NT2/D1 (cell line): ENCODE data around the gene HAUS7.

Source experiments
- SUZ12 ChIP-seq: IDR thresholded peaks from 2 replicates; pipeline ENCODE4 v1.6.1; 2011; ENCODE audit not compliant: insufficient read length, insufficient read depth; ENCODE audit errors: extremely low read depth
- YY1 ChIP-seq: IDR thresholded peaks from 2 replicates; pipeline ENCODE4 v1.6.1; 2011; ENCODE audit not compliant: insufficient read length, insufficient read depth
- ZNF274 ChIP-seq: IDR thresholded peaks from 2 replicates; pipeline ENCODE4 v1.6.1; 2011; ENCODE audit warnings: mild to moderate bottlenecking, low read depth, low read length

DNA sequence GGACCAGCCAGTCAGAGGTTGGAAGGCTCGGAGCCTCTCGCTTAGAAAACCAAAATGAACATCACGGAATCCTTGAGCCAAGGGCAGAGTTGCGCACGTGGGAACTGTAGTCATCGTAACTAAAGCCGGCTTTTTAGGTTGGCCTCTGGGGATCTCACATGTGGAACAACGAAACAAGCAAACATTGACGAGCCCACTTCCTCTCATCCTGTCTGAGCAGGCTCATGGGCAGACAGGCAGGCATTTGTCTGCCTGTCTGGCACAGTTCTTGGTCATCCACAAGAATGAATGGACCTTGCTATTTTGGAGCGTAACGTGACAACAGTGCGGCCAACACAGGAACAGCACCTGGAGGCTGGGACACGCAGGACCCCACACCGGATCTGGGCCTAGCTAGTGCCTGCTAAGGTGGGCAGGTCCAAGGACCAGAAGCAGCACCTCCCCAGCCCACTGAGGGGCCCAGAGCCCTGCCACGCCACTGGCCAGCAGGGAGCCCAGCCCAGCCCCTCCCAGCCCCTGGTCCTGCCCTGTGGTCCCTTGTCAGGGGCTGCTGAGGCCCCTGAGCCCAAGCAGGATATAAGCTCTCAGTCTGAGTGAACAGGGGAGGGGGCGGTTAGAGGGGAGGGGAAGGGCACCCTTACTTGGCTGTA is 15.3 kb downstream of the HAUS7 start:
- no peak for TF ChIP-seq ZNF274
- no peak for TF ChIP-seq YY1
- no peak for TF ChIP-seq SUZ12
